Measurements from ENCODE around the gene HMG20B. TPM values are rescaled to one million over a fixed set of nuclear protein-coding genes. Genes with fewer than 3 reads are reported as not detected.

HMG20B gene
- total RNA-seq, 1 experiment from 2014 or later: 146 TPM

GRCh38 chr19:3548606-3549005, 24.1 kb upstream of the HMG20B start:
- H3K9me2 ChIP-seq (replicated peaks; ENCODE audit: low read length): no peaks in the 10 kb centered on the region
- DNase-seq (no peak), ATAC-seq (no peak)
- H3K4me3 ChIP-seq (ENCODE audit: low read length): no peak overlapping the region
- H3F3A ChIP-seq (ENCODE audit: low read length, unreplicated experiment): no peaks in the 10 kb centered on the region
- H2AFZ ChIP-seq (ENCODE audit: low read length): no peak overlapping the region
- ChIA-PET CTCF (no interaction called here), POLR2A (ENCODE audit: unreplicated experiment) (no interaction called here)
- intact Hi-C loops (cut with micrococcal nuclease): no loop called here
- H3K27ac ChIP-seq (ENCODE audit: low read length): no peak overlapping the region
- BruUV-seq (replicated peaks): no TSS peak
- no peak overlapping the region for H3K4me2 ChIP-seq (ENCODE audit: low read length)
- H3K36me3 ChIP-seq (ENCODE audit: low read depth, low read length): 0 out of 2 replicates have a peak, but pooled peaks cover 6% of the 10 kb centered on the region
- H3K79me2 ChIP-seq (ENCODE audit: low read length): peaks cover 10% of the 10 kb centered on the region; the same call in 1 of the 2 replicates
- H3K4me1 ChIP-seq (ENCODE audit: insufficient read depth, low read length): peaks cover 5% of the 10 kb centered on the region; the same call in 1 of the 2 replicates
- H3K9me3 ChIP-seq (ENCODE audit: low read length): no peaks in the 10 kb centered on the region
- H3K9ac ChIP-seq (ENCODE audit: low read length): no peak overlapping the region
- no peaks in the 10 kb centered on the region for H3K27me3 ChIP-seq (ENCODE audit: low read length)
- TF ChIP-seq EZH2 (IDR thresholded peaks at IDR 0.05; ENCODE audit: low read length, unreplicated experiment) (no peak), EZH2phosphoT487 (IDR thresholded peaks at IDR 0.05; ENCODE audit: borderline replicate concordance, low read length) (no peak), CTCF (conservative IDR thresholded peaks at IDR 0.05; ENCODE audit: low read depth, low read length) (no peak)
- no peaks in the 10 kb centered on the region for H4K20me1 ChIP-seq (ENCODE audit: low read length)

- TF ChIP-seq EZH2phosphoT487 (IDR thresholded peaks at IDR 0.05; ENCODE audit: borderline replicate concordance, low read length): no peak
- no peak for TF ChIP-seq CTCF (conservative IDR thresholded peaks at IDR 0.05; ENCODE audit: low read depth, low read length)
- TF ChIP-seq EZH2 (IDR thresholded peaks at IDR 0.05; ENCODE audit: low read length, unreplicated experiment): no peak
- Histone ChIP-seq H3K4me3 (ENCODE audit: low read length) (no peak overlapping the region), H3K9ac (ENCODE audit: low read length) (no peak overlapping the region), H2AFZ (ENCODE audit: low read length) (no peak overlapping the region), H3K79me2 (ENCODE audit: low read length) (peaks cover 18% of the 10 kb centered on the region), H3K27ac (ENCODE audit: low read length) (no peak overlapping the region), H3K9me3 (ENCODE audit: low read length) (no peaks in the 10 kb centered on the region), H3F3A (ENCODE audit: low read length, unreplicated experiment) (no peaks in the 10 kb centered on the region), H3K36me3 (ENCODE audit: low read depth, low read length) (0 out of 2 replicates have a peak, but pooled peaks cover 6% of the 10 kb centered on the region), H3K4me1 (ENCODE audit: insufficient read depth, low read length) (peaks cover 5% of the 10 kb centered on the region; the same call in 1 of the 2 replicates), H4K20me1 (ENCODE audit: low read length) (0 out of 2 replicates have a peak, but pooled peaks cover 3% of the 10 kb centered on the region), H3K9me2 (replicated peaks; ENCODE audit: low read length) (no peaks in the 10 kb centered on the region), H3K4me2 (ENCODE audit: low read length) (no peak overlapping the region), H3K27me3 (ENCODE audit: low read length) (no peaks in the 10 kb centered on the region)
- ATAC-seq (no peak), DNase-seq (no peak)
- intact Hi-C loops (cut with micrococcal nuclease): no loop called here
- no TSS peak for BruUV-seq (replicated peaks)
- ChIA-PET POLR2A (ENCODE audit: unreplicated experiment) (no interaction called here), CTCF (no interaction called here)
These were observed 22.9 kb upstream of the HMG20B start for GRCh38 chr19:3549816-3550215.

- DNase-seq: no peak
- Histone ChIP-seq H3K79me2 (ENCODE audit: low read length) (peaks cover 31% of the 10 kb centered on the region), H3F3A (ENCODE audit: low read length, unreplicated experiment) (no peaks in the 10 kb centered on the region), H3K4me1 (ENCODE audit: insufficient read depth, low read length) (peaks cover 12% of the 10 kb centered on the region; the same call in 1 of the 2 replicates), H3K4me3 (ENCODE audit: low read length) (no peak overlapping the region), H3K9me2 (replicated peaks; ENCODE audit: low read length) (no peaks in the 10 kb centered on the region), H3K9me3 (ENCODE audit: low read length) (no peaks in the 10 kb centered on the region), H3K9ac (ENCODE audit: low read length) (no peak overlapping the region), H3K36me3 (ENCODE audit: low read depth, low read length) (no peaks in the 10 kb centered on the region), H3K27ac (ENCODE audit: low read length) (no peak overlapping the region), H3K27me3 (ENCODE audit: low read length) (no peaks in the 10 kb centered on the region), H3K4me2 (ENCODE audit: low read length) (no peak overlapping the region), H2AFZ (ENCODE audit: low read length) (no peak overlapping the region), H4K20me1 (ENCODE audit: low read length) (peaks cover 12% of the 10 kb centered on the region)
- TF ChIP-seq EZH2phosphoT487 (IDR thresholded peaks at IDR 0.05; ENCODE audit: borderline replicate concordance, low read length) (no peak), EZH2 (IDR thresholded peaks at IDR 0.05; ENCODE audit: low read length, unreplicated experiment) (no peak), CTCF (conservative IDR thresholded peaks at IDR 0.05; ENCODE audit: low read depth, low read length) (no peak)
- POLR2A ChIA-PET (ENCODE audit: unreplicated experiment): no interaction called here
- intact Hi-C loops (cut with micrococcal nuclease): no loop called here
- CTCF ChIA-PET: no interaction called here
- no peak for ATAC-seq
- BruUV-seq (replicated peaks): no TSS peak
These were observed 21.6 kb upstream of the HMG20B start for GRCh38 chr19:3550947-3551791.

Measured in PC-3 (cell line).